HG03039 (cell line): ENCODE data around the gene TIMMDC1.
"Not testable (repeated sequence)": the region's sequence is repeated elsewhere in the genome, so short reads cannot be mapped to it uniquely, and the experiment has no call there.

Source experiments
- ATAC-seq: cut with Tn5 transposase; IDR thresholded peaks from one replicate; pipeline ENCODE4 v1.9.1; 2021; ENCODE audit warnings: mild to moderate bottlenecking, moderate library complexity; ENCODE audit not compliant: unreplicated experiment

Gene TIMMDC1

GRCh38 chr3:119508172-119508845 lies 10.0 kb downstream of the TIMMDC1 start:
- ATAC-seq, result no peak

GRCh38 chr3:119510690-119511089 lies 12.3 kb downstream of the TIMMDC1 start:
- ATAC-seq, result no peak

DNA sequence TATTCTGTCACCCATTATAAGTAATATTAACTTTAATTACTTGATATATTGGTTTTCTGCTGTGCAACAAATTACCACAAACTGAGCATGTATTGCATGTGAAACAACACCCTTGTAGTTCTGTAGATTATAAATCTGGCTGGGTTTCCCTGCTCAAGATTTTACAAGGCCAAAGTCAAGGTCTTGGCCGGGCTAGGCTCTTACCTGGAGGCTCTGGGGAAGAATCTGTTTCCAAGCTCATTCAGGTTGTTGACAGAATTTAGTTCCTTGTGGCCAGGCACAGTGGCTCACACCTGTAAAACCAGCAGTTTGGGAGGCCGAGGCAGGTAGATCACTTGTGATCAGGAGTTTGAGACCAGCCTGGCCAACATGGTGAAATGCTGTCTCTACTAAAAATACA lies 16.3 kb downstream of the TIMMDC1 start:
- ATAC-seq, result no peak

DNA sequence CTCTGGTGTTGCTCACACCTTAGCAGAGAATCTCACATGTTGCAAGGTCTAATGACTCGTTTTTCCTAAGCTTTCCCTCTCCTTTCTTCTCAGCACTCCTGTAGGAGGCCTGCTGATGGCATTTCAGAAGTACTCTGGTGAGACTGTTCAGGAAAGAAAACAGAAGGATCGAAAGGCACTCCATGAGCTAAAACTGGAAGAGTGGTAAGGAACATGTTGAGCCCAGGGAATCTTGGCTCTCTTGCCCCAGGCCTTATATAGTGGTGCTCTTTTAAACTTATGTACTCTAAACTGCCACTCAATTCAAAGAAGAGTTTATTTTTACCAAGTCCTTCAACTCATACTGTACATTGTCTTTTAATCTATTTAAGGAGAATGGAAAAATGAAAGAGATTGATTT lies 18.8 kb downstream of the TIMMDC1 start:
- no peak for ATAC-seq

DNA sequence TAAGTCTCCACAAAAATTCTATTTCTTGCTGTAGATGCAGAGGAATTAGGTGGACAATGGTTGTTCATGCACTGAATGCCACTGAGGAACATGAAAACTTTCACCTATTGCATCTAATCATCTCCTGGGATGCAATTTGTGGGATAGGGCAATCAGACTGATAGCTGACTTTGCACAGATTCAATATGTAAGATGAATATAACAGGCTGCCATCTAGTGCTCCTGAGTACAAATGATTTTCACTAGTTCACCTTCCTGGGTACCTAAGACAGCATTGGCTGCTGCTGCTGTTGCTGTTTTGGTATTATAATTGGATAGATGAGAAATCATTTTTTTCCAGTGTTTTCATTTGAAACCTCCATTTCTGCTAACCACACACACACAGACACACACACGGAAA lies 19.7 kb downstream of the TIMMDC1 start:
- ATAC-seq, result no peak

GRCh38 chr3:119524931-119525662 lies 26.8 kb downstream of the TIMMDC1 start:
- ATAC-seq, result no peak

DNA sequence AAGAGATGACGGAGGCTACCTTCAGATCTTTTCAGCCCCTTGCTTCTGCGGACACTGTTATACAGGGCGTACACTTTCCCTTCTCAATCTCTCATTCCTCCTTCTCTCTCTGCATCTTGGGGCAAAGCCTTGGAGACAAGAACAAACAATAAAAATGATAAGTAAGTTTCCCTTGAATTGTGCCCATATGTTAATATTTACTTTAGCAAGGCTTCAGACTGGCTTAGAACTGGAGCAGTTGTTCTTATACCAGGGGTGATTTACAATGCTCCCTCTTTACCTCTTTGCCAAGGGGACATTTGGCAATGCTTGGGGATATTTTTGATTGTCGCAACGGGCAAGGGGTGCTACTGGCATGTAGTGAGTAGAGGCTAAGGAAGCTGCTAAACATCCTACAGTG lies 29.4 kb downstream of the TIMMDC1 start:
- ATAC-seq, result no peak

GRCh38 chr3:119529883-119530282 lies 31.5 kb downstream of the TIMMDC1 start:
- ATAC-seq, result no peak

GRCh38 chr3:119530456-119530855 lies 32.1 kb downstream of the TIMMDC1 start:
- ATAC-seq, result no peak

DNA sequence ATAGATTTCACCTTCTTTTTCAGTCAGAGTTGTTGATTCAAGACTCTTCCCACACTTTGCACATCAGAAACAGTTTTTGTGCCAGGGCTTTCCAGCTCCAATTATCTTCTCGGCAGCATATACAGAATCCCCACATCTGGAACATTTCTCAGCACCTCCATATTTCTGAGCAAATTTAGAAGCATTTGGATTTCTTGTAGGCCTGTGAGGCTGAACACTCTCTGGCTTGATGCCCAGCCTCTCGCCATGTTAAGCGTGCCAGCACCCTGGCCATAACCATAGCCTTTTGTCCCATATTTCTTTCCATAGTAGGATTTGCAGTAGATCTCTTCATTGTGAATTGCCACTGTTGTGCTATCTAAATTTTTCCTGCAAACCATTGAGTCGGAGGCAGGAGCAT lies 32.8 kb downstream of the TIMMDC1 start:
- no peak for ATAC-seq

DNA sequence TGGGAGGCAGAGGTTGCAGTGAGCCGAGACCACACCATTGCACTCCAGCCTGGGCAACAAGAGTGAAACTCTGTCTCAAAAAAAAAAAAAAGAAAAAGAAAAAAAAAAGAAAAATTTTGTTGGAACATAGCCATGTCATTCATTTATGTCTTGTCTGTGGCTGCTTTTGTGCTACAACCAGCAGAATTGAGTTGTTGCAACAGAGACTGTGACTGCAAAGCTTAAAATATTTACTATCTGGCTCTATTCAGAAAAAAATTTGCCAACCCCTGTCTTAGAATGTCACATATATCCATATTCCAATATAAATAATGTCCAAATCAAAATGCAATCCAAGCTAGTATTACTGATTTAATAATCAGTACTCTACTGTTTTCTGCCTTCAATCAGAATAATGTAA lies 35.9 kb downstream of the TIMMDC1 start:
- no peak for ATAC-seq

- ATAC-seq, result no peak
These were observed 38.4 kb downstream of the TIMMDC1 start for GRCh38 chr3:119536757-119537156.

GRCh38 chr3:119538772-119539171 lies 40.4 kb downstream of the TIMMDC1 start:
- ATAC-seq, result no peak

GRCh38 chr3:119541547-119541946 lies 43.2 kb downstream of the TIMMDC1 start:
- no peak for ATAC-seq

DNA sequence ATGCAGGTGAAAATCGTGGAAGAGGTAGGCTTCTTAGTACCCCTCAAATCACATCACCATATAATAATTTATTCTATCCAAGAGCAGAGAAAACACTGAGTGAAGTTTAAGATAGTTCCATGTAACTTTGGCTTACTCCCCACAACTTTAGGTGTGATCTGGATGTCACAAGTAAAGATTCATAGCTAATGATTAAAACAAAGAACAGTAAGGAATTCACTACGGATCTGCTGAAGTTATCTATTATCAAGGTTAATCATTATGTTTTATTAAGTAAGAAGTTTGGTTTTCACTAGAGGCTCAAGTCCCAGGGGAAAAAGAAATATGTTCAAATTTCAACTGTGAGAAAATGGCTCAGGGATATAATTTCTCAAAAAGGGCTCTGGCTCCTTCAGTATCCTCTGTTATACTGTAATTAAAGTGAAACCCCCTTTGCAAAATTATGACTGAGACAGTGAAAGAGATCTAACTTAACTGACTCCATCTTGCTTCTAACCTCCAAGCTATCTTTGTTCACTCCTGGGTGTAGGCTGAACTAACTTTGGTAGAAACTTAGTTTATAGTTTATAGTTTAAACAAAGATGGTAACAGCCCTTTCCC lies 43.9 kb downstream of the TIMMDC1 start:
- ATAC-seq, result no peak

- ATAC-seq, result no peak
These were observed 44.8 kb downstream of the TIMMDC1 start for GRCh38 chr3:119543147-119543546.

GRCh38 chr3:119547227-119547626 lies 48.9 kb downstream of the TIMMDC1 start:
- no peak for ATAC-seq

DNA sequence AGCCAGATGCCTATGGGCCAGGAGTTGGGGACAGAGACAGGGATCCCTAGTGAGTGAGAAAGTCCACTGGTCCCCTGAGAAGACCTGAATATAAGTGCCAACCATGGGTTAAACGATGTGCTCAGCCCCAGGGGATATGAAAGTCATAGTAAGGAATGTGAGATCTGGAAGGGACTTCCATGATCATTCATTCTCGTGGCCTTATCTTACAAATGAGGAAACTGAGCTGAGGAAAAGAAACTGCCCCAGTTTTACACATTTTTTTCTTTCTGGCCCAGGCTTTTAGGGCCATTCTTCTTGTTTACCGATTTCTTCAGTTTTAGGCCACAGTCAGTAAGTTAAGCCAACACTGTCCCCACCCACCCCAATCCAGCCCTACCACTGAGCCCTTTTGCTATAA lies 50.0 kb downstream of the TIMMDC1 start:
- no peak for ATAC-seq

GRCh38 chr3:119550192-119550910 lies 52.0 kb downstream of the TIMMDC1 start:
- peak; percentile 34 for ATAC-seq

GRCh38 chr3:119551598-119551997 lies 53.3 kb downstream of the TIMMDC1 start:
- no peak for ATAC-seq

DNA sequence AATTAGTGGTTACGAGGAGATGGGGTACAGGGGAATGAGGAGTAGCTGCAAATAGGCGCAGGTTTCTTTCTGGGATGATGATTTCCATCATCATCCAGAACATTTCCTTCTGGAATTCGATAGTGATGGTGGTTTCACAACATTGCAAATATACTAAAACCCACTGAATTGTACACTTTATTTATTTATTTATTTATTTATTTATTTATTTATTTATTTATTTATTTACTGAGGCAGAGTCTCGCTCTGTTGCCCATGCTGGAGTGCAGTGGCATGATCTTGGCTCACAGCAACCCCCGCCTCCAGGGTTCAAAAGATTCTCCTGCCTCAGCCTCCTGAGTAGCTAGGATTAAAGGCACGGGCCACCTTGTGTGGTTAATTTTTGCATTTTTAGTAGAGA lies 54.6 kb downstream of the TIMMDC1 start:
- ATAC-seq, result not testable (repeated sequence)
